Measurements from ENCODE around the gene DNAH9. TPM values are rescaled to one million over a fixed set of nuclear protein-coding genes. Genes with fewer than 3 reads are reported as not detected.

The DNAH9 gene
- total RNA-seq, 4 donors from 2014 or later, result 0.98 to 1.9 (median 1.5) TPM

DNA sequence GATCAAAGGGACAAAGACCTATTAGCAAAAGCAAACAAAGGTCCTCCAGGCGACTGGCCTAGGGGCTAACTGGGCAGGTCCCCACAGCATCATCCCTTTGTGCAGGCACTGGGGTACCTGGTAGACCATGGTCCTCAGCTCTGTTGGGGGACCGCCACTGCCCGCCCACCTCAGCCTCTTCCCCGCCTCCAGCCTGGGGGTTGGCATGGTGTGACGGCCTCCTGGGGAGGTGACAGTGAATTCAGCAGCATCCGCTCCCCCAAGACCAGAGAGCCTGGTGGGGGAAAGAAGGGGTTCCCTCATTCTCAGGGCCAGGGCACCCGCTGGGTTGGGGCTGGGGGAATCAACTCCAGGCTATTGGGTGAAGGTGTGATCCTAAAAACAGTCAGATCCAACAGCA lies 38.7 kb upstream of the DNAH9 start:
- H3K27me3 ChIP-seq, result no peaks in the 10 kb centered on the region
- H3K9me3 ChIP-seq, result peaks cover 0 to 10% (median 0%) of the 10 kb centered on the region in 4 donors
- no peaks in the 10 kb centered on the region for H3K4me1 ChIP-seq
- peaks cover 0 to 18% (median 0%) of the 10 kb centered on the region in 3 donors for H3K36me3 ChIP-seq
- TF ChIP-seq POLR2A (IDR thresholded peaks at IDR 0.05) (no peak), CTCF (IDR thresholded peaks at IDR 0.05) (no peak), EP300 (IDR thresholded peaks at IDR 0.05) (no peak)
- no peak for DNase-seq (ENCODE audit: low spot score in 2 of 2)
- WGBS, 2 donors, result 71 to 73% methylated on average over 6 to 7 of the region's 7 CpGs
- H3K4me3 ChIP-seq, result no peak overlapping the region
- H3K27ac ChIP-seq, result no peak overlapping the region

- H3K36me3 ChIP-seq, result peaks cover 0 to 18% (median 0%) of the 10 kb centered on the region in 3 donors
- H3K9me3 ChIP-seq, result peaks cover 0 to 10% (median 0%) of the 10 kb centered on the region in 4 donors
- 55 to 61% methylated on average over 1 of the region's 1 CpG for WGBS, 2 donors
- H3K4me1 ChIP-seq, result peaks cover 0 to 4% (median 0%) of the 10 kb centered on the region in 4 donors
- no peak for TF ChIP-seq POLR2A (IDR thresholded peaks at IDR 0.05)
- no peak for TF ChIP-seq CTCF (IDR thresholded peaks at IDR 0.05)
- no peak for TF ChIP-seq EP300 (IDR thresholded peaks at IDR 0.05)
- no peak overlapping the region for H3K4me3 ChIP-seq
- no peak overlapping the region for H3K27ac ChIP-seq
- no peaks in the 10 kb centered on the region for H3K27me3 ChIP-seq
- no peak for DNase-seq (ENCODE audit: low spot score in 2 of 2)
These were observed 37.0 kb upstream of the DNAH9 start for GRCh38 chr17:11561281-11561680.

DNA sequence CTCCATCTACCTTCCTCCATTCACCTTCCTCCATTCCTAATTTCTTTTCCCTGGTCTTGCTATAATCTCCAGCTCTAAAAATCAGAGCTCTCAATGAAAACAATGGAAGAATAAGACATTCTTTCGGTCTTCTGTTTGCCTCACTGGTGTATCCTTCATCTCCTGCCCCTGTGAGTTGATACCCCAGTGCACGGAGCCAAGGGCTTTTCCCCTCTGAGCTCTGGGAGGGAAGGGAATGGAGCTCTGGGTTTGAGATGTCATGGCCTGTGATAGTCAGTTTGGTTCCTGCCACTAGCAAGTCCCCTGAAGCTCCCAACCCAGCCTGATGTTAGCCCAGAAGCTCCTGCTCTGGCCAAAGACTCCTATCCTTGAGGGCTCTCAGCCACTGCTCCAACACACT lies 36.6 kb upstream of the DNAH9 start:
- H3K9me3 ChIP-seq, result peaks cover 0 to 10% (median 0%) of the 10 kb centered on the region in 4 donors
- H3K4me3 ChIP-seq, result no peak overlapping the region
- 82 to 91% methylated on average over 2 of the region's 2 CpGs for WGBS, 2 donors
- no peaks in the 10 kb centered on the region for H3K27me3 ChIP-seq
- no peak for DNase-seq (ENCODE audit: low spot score in 2 of 2)
- TF ChIP-seq EP300 (IDR thresholded peaks at IDR 0.05) (no peak), POLR2A (IDR thresholded peaks at IDR 0.05) (no peak), CTCF (IDR thresholded peaks at IDR 0.05) (no peak)
- peaks cover 0 to 18% (median 0%) of the 10 kb centered on the region in 3 donors for H3K36me3 ChIP-seq
- peaks cover 0 to 4% (median 0%) of the 10 kb centered on the region in 4 donors for H3K4me1 ChIP-seq
- H3K27ac ChIP-seq, result no peak overlapping the region

- DNase-seq (ENCODE audit: low spot score in 2 of 2), result peak in 1 of 2 donors; percentile 32
- 44 to 51% methylated on average over 3 of the region's 3 CpGs for WGBS, 2 donors
- peak in 1 of 2 donors; percentile 31 for TF ChIP-seq EP300 (IDR thresholded peaks at IDR 0.05)
- TF ChIP-seq POLR2A (IDR thresholded peaks at IDR 0.05), result no peak
These were observed 33.5 kb upstream of the DNAH9 start for GRCh38 chr17:11564589-11565380.

DNA sequence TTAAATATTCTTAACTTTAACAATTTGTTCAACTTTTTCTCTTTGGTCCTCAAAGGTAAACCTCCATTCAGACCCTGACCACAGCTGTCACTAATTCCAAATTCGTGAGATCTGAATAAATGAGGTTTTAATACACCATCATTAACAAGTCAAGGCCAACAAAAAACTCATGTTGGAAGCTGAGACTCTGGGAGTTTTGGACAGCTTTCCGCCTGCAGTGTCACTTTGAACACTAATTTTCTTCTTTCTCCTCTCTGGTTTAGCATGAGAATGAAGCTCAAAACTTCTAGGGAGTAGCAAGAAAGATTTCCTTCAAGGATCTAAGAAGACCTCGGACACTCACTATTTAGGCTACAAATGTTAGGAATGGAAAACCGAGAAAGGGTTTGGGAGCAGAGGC lies 32.7 kb upstream of the DNAH9 start:
- TF ChIP-seq POLR2A (IDR thresholded peaks at IDR 0.05) (no peak), CTCF (IDR thresholded peaks at IDR 0.05) (no peak), EP300 (IDR thresholded peaks at IDR 0.05) (no peak)
- Histone ChIP-seq H3K27ac (no peak overlapping the region), H3K4me1 (peaks cover 0 to 4% (median 0%) of the 10 kb centered on the region in 4 donors), H3K4me3 (no peak overlapping the region), H3K9me3 (no peaks in the 10 kb centered on the region), H3K36me3 (no peaks in the 10 kb centered on the region), H3K27me3 (no peaks in the 10 kb centered on the region)
- DNase-seq (ENCODE audit: low spot score in 2 of 2), result no peak
- 53 to 70% methylated on average over 4 of the region's 4 CpGs for WGBS, 2 donors

More at GRCh38 chr17:11564589-11565380, 33.5 kb upstream of the DNAH9 start:
- peaks cover 0 to 4% (median 0%) of the 10 kb centered on the region in 4 donors for H3K4me1 ChIP-seq
- H3K36me3 ChIP-seq, result no peaks in the 10 kb centered on the region
- H3K27ac ChIP-seq, result no peak overlapping the region
- no peaks in the 10 kb centered on the region for H3K9me3 ChIP-seq
- no peak overlapping the region for H3K4me3 ChIP-seq
- no peaks in the 10 kb centered on the region for H3K27me3 ChIP-seq
